NCI-H345 treated with DMSO at 0.1 percent for 48 hours (cell line): ENCODE results near the gene POP7.

Experiments used
- DNase-seq: peaks from one replicate; lab custom pipeline; 2025; ENCODE audit not compliant: unreplicated experiment; lab: John Stamatoyannopoulos, UW

Gene POP7

DNA sequence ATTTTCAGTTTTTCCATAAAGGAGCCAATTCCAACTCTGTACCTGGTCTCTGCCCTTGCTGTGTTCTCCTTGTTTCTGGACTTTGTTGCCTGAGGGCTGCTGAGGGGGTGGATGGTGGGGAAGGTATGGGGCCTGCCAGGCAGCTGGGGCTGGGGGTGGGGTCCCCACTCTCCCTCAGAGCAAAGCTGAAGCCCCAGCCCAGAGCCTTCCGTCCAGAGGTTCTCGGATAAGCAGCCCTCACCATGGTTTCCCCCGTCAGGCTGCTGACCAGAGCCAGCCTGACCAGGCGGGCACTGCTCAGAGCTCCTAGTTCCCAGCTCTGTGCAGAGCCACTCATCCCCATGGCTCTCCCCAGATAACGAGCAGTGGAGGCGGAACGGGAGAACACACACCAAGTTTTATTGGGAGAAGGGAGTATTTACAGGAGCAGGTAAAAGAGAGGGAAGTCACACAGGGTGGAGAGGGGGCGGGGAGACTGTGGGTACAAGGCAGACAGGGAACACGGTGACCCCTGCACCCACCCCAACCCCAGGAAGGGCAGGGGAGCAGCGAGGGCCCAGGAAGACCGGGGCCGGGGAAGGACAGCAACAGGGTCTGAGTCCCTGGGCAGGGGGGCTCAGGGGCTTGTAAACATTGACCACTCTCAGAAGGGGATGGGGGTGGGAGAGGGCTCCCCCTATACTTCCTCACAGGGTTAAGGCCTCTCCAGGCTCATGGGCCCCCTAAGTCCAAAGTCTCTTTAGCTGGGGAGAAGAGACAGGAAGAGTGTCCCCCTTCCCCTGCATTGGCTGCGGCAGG lies 26.6 kb upstream of the POP7 start:
- DNase-seq = no peak

GRCh38 chr7:100679927-100680575 lies 25.9 kb upstream of the POP7 start:
- DNase-seq = no peak

- DNase-seq = no peak
Measured at GRCh38 chr7:100680576-100681271, 25.2 kb upstream of the POP7 start.

DNA sequence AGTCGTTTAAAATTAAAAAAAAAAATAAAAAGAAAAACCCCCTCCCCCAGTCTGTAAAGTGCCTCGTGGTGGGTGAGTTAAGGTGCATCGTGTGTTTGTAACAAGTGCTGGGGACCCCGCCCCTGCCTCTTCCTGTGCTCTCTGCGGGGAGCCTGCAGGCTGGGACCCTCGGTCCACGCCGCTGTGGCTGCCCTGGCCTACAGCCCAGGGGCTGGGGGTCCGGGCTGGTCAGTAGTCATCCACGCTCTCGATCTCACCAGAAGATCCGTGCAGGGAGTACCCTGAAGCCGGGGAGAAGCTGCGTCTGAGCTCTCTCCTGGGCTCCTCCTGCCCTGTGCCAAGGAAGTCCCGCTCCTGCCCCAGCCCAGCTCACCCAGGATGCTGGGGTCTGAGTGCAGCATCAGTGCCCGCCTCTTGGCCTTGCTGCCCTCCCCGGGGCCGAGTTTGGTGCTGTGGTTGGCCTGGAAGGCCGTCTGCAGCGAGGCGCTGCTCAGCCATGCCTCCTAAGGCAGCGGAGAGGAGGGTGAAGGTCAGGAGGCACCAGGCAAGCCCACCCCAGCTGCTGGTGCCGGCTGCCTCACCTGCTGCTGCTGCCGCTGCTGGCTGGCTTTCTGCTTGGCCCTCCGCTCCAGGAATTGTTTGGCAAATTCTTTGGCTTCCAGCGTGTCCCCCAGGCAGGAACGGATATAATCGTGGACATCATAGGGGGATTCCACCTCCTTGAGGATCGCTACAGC lies 24.3 kb upstream of the POP7 start:
- no peak for DNase-seq

DNA sequence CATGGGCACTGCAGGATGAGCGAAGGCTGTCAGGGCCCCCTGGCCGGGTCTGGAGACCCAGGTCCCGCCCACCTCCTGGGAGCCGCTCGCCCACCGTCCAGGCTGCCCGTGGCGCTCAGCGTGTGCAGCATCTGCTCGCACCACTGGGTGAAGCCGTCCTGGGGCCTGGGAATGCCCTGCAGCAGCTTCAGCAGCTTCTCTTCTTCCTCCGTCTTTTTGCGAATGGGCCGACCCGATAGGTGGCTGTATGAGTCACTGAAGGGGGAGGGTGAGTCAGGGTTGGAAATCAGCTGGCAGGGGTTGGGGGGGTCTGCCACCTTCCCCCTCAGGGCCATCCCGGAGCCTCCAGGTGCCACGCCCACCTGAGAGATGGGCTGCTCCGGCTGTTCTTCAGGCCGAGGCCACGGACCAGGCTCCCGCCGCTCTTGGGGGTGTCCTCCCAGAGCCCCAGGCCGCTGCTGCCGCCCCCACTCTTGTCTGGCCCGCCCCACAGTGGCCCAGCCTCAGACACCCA lies 23.6 kb upstream of the POP7 start:
- no peak for DNase-seq

DNA sequence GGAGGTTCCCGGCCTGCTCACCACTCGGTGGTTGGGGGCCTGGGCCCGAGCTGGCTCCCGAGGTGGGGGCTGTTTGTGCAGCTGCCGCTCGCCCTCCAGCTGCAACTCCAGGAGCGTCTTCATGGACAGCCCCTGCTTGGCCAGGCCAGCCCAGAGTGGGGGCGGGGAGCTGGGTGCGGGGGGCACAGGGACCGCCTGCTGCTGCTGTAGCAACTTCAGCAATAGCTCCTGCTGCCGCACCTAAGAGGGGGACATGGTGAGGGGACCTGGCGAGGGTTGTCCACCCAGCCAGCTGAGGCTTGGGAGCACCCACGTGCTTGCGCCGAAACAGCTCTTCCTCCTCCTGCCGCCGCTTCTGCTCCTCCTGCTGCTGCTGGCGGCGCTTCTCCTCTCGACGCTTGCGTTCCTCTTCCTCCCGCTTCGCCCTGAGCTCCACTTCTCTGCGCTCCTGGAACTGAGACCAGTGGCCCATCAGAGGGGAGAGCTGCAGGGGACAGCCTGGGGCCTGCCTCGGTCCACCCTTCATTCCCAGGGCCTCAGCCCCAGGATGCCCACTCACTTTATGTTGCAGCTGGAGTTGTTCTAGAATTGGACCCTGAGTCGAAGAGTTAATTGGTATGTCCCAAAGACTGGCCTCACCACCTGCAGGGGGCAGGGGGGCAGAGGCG lies 22.8 kb upstream of the POP7 start:
- DNase-seq = no peak

DNA sequence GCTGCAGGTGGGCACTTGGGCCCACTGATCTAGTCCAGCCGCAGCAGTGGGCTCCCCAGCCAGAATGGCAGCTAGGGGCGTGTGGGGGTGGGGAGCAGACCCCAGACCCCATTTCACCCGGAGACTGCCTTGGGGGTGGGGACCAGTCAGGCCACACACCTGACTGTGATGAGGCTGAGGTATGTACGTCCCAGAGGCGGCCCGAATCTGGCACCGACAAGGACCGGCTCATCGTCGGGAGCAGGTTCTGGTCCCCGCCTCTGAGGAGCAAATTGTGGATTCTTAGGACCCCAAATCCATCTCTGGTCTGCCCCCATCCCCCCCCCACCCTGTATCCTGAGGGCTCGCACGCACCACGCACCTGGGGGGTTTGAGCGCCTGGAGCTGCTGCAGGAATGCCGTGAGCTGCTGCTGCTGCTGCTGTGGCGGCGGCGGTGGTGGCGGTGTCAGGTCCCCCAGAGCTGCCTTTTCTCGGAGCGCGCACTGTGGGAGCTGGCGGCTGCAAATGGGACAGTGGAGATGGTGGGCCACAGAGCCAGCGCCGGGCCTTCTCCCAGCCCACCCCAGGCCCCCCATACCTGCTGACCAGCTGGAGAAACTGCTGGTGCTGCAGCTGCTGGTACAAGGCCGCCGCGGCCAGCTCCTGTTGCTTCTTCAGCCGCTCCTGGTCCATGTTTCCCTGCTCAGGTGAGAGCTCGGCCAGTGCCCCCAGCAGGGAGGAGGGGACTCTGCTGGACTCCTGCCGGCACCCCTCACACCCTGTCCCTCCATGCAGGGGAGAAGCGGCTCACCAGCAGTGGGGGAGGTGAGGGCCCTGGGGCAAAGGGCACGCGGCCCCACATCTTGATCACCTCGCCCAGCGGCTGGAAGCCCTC lies 22.0 kb upstream of the POP7 start:
- DNase-seq = no peak

- no peak for DNase-seq
Measured at GRCh38 chr7:100684534-100685042, 21.3 kb upstream of the POP7 start.

DNA sequence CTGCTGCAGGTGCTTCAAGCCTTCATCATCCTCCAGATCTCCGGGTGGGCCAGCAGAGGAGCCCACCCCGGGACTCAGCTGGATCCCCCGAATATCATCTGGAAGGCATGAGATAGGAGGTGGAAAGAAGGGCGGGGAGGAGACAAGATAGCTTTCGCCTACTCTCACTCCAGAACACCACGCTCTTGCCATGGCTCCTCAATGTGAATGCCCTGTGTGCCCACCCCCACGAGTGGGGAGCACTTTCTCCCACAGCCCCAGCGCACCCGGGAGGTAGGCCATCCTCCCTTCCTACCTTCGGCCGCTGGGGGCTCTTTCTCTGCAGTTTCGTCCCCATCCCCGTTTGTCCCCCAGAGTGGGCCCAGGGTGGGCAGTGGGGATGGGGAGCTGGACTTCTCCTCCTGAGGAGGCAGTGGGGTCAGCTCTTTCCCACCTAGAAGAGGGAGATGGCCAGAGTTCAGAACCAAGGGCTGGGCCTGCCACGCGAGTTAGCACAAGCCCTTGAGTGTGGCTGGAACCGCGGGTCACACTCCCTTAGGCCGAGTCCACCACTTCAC lies 20.8 kb upstream of the POP7 start:
- DNase-seq = no peak

GRCh38 chr7:100685631-100686145 lies 20.2 kb upstream of the POP7 start:
- DNase-seq = no peak

DNA sequence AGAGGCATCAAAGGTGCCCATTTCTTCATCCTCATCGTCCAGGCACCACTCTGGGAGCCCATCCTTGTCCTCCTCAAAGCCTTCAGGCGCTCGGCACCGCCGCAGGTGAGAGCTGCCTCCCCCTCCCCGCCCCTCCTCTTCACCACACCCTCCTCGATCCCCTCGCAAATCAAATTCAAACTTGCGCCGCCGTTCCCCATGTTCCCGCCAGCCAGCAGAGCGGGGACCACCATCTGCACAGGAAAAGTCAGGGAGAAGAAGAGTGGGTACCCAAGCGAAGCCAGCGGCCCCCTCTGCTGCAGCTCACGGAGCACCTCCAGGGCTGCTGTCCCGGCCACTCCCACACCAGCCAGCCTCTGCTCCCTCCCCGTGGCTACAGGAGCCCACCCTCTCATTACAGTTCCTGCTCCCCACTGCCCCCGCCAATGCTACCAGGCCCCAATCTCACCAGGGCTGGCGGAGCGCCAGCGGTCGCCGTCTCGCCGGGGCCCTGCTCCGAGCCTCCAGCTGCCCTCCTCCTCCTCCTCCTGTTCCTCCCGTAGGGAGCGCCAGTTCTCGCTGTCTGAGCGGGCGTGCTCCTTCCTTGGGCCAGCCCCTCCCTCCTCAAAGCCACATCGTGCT lies 19.6 kb upstream of the POP7 start:
- no peak for DNase-seq

DNA sequence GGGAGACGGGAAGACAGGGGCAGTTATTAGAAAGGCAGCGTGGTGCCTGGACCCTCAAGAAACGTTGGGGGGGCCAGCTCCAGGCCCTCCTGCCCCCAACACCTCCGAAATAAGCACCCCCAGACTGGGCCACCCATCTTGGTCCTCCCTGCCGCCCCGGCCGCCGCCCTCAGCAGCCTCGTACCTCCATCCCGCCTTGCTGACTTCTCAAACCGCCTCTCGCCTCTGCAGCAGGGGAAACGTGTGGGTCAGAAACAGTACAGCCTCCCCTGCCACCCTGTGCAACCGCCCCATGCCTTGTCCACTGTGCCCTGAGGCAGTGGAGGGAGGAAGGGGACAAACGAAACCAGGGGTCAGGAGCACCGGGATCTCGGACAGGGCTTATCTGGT lies 19.1 kb upstream of the POP7 start:
- no peak for DNase-seq

DNA sequence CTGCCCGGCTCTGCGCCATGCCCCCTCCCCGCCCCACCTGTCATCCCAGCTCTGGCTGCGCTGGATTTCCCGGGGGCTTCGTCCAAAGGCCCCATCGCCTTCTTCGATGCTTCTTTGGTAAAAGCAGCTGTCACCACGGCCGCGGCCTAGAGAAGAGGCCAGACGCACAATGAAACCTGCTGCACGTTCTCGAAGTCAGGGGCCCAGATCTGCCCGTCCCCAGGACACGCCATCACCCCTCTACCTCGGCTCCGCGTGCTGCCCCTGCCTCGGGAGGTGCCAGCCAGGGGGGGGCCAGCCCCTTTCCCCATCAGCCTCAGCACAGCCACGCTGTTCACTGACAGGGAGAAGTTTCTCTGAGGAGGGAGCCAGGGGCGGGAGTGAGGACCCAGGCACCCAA lies 18.7 kb upstream of the POP7 start:
- DNase-seq = no peak

DNA sequence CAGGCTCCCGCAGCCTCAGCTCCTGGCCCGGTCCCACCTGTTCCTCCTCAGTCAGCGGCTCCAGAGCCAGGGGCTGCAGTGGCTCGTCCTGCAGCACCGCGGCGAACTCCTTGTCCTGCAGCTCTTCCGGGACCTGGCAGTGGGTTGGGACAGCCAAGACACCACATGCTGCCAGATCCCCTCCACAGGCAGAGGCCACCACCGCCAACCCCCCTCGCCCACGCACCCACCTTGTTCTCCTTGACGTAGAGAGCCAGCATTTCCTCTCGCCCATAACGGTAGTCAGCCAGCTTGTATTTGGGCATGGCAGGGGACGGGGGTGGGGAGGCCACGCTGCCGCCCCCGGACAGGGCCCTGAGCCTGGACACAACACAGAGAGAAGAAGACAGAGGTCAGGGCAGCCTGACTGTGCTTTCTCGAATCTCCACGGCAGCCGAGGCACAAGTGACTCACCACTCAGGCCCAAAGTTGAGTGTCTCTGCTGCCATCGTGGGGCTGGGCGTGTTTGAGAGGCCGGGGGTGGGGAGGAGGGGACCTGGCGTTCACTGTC lies 18.1 kb upstream of the POP7 start:
- DNase-seq = no peak

GRCh38 chr7:100688326-100688860 lies 17.5 kb upstream of the POP7 start:
- no peak for DNase-seq

DNA sequence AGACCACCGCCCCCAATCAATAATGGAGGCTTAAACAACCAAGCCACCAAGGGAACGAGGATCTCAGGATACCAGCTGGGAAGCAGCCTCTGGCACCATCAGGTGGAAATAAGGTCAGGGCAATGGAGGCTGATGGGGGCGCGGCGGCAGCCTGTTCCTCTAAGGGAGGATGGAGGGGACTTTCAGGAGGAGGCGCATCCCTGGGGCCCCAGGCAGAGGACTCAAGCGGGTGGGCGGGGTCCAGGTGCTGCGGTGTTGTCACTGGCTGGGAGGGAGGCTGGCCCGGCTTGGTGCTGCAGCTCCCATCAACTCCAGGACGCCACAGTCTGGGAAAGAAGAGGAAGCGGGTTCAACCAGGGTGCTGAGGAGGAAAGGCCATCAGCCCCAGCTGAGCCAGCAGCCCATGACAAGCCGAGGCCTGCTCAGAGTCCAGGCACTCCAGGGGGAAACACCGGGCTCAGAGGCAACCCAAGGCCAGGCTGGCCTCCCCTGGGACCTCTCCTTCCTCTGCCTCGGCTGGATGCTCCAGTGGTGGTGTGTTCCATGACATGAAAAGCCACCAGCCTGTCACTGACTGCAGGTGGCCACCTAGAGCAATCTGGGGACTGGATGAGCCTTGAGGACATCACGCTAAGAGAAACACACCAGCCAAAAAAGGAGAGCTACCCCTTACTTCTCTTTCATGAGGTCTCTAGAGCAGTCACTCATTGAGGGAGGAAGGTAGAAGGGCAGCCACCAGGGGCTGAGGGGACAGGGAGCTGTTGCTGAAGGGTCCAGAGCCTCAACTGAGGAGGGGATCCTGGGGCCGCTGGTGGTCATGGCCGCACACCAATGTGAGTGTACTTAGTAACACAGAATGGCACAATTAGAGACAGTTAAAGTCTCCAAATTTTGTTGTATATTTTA lies 16.4 kb upstream of the POP7 start:
- no peak for DNase-seq
